Measurements from ENCODE around the gene PHLPP1.
"Not testable (repeated sequence)": the region's sequence is repeated elsewhere in the genome, so short reads cannot be mapped to it uniquely, and the experiment has no call there.

PHLPP1 gene

DNA sequence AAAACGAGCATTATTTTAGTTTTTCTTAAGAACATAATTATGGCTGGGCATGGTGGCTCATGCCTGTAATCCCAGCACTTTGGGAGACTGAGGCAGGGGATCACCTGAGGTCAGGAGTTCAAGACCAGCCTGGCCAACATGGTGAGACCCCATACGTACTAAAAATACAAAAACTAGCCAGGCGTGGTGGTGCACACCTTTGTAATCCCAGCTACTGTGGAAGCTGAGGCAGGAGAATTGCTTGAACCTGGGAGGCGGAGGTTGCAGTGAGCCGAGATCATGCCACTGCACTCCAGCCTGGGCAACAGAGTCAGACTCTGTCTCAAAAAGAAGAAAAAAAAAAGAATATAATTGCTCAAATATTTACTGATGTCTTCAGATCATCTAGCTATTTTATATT is 25.3 kb downstream of the PHLPP1 start:
- H3K9me3 Mint-ChIP-seq; intact Hi-C loops (cut with micrococcal nuclease); H3K27ac Mint-ChIP-seq; H3K27me3 Mint-ChIP-seq; H3K4me3 Mint-ChIP-seq; H3K36me3 Mint-ChIP-seq (ENCODE audit: low read depth): not testable (repeated sequence)
- peaks cover 19% of the 10 kb centered on the region for H3K4me1 Mint-ChIP-seq (ENCODE audit: low read depth)

DNA sequence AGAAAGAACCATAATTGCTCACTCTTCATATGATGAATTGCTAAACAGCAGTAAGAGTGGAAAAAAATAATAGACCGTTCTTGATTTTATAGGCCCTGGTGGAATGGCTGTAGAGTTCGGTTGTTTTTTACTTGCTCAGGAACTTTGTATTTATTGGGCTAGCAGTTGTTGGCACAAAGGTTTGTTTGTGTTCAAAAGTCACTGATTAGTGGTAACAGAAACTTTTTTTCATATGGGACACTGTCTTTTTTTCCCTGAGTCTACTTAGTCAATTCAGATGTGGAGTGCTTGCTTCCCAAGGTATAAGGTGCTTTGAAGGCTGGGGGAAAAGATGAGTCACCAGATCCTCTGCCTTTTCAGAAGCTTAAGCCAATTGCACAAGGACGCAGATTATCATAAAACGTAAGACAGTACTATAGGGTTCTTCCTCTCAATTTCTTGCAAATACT is 25.8 kb downstream of the PHLPP1 start:
- H3K27ac Mint-ChIP-seq, result no peak overlapping the region
- peaks cover 19% of the 10 kb centered on the region for H3K4me1 Mint-ChIP-seq (ENCODE audit: low read depth)
- intact Hi-C loops (cut with micrococcal nuclease), result no loop called here
- no peaks in the 10 kb centered on the region for H3K27me3 Mint-ChIP-seq
- H3K36me3 Mint-ChIP-seq (ENCODE audit: low read depth), result no peaks in the 10 kb centered on the region
- no peaks in the 10 kb centered on the region for H3K9me3 Mint-ChIP-seq
- H3K4me3 Mint-ChIP-seq, result no peak overlapping the region

DNA sequence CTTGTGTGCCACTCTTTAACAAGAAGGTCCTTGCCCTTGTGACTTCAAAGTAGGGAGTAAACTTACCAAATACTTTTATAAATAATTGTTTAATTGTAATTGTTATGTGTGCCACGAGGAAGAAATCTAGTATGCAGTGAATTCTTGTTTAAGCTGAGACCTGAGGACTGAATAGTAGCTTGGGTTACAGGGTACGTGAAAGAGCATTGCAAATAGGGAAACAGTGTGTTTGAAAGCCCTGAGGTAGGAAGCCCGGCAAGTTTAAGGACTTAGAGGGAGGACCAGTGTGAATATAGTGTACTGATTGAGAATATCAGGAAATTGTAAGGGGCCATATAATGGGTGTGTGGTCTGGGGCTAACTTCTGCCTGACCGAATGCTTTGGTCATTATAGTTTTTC is 26.2 kb downstream of the PHLPP1 start:
- H3K27me3 Mint-ChIP-seq, result no peaks in the 10 kb centered on the region
- H3K4me3 Mint-ChIP-seq, result no peak overlapping the region
- intact Hi-C loops (cut with micrococcal nuclease), result no loop called here
- H3K27ac Mint-ChIP-seq, result no peak overlapping the region
- H3K4me1 Mint-ChIP-seq (ENCODE audit: low read depth), result peaks cover 19% of the 10 kb centered on the region
- H3K36me3 Mint-ChIP-seq (ENCODE audit: low read depth), result no peaks in the 10 kb centered on the region
- no peaks in the 10 kb centered on the region for H3K9me3 Mint-ChIP-seq

GRCh38 chr18:62744076-62744968 is 29.0 kb downstream of the PHLPP1 start:
- H3K27ac Mint-ChIP-seq, result no peak overlapping the region
- intact Hi-C loops (cut with micrococcal nuclease), result no loop called here

DNA sequence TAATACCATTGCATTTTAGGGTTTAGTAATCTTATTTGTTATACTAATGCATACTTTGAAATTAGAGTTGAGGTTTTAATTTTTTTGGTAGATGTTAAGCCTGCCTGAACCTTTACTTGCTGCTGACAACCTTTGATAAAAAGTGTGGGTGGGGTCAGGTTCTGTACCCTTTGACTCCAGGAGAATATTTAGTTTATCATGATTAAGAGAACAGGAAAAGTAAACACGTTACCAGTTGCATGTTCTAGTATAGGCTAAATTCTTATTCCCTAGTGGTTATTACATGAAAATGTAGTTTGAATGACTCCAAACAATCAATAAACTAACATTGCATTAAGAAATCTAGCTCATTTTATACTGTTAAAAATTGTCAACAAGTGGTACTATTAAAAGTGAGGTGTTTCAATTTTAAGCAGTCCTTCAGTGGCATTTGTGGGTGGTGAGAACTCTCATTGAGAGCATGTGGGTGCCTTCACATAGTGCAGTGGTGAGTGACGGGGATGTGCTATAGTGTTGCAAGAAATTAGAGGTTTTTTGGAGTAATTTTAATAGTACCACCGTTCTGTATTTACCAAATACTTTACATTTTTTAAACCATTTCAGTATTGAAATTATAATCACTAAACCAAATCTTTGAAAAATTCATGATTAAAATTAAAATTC is 29.9 kb downstream of the PHLPP1 start:
- H3K27me3 Mint-ChIP-seq, result no peaks in the 10 kb centered on the region
- H3K4me1 Mint-ChIP-seq (ENCODE audit: low read depth), result peaks cover 19% of the 10 kb centered on the region
- no peak overlapping the region for H3K27ac Mint-ChIP-seq
- H3K36me3 Mint-ChIP-seq (ENCODE audit: low read depth), result no peaks in the 10 kb centered on the region
- no peak overlapping the region for H3K4me3 Mint-ChIP-seq
- no peaks in the 10 kb centered on the region for H3K9me3 Mint-ChIP-seq
- intact Hi-C loops (cut with micrococcal nuclease), result no loop called here

More at GRCh38 chr18:62744076-62744968, 29.0 kb downstream of the PHLPP1 start:
- Mint-ChIP-seq H3K27me3 (no peaks in the 10 kb centered on the region), H3K4me1 (ENCODE audit: low read depth) (peaks cover 19% of the 10 kb centered on the region), H3K36me3 (ENCODE audit: low read depth) (no peaks in the 10 kb centered on the region), H3K9me3 (no peaks in the 10 kb centered on the region), H3K4me3 (no peak overlapping the region)

DNA sequence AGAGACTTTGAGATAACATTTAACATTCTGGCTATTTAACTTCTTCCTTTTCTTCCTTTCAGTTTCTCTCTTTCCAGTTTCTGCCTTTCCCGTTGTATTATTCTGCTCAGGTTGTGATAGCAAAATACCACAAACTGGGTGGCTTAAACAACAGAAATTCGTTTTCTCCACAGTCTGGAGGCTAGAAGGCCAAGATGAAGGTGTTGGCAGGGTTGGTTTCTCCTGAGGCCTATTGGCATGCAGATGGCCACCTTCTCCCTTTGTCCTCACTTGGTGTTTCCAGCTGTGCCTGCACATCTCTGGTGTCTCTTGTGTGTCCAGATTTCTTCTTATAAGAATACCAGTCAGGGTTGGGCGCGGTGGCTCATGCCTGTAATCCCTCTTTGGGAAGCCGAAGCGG is 34.0 kb downstream of the PHLPP1 start:
- no peaks in the 10 kb centered on the region for H3K9me3 Mint-ChIP-seq
- H3K4me1 Mint-ChIP-seq (ENCODE audit: low read depth), result peaks cover 8% of the 10 kb centered on the region
- intact Hi-C loops (cut with micrococcal nuclease), result no loop called here
- no peaks in the 10 kb centered on the region for H3K27me3 Mint-ChIP-seq
- no peak overlapping the region for H3K27ac Mint-ChIP-seq
- no peaks in the 10 kb centered on the region for H3K36me3 Mint-ChIP-seq (ENCODE audit: low read depth)
- H3K4me3 Mint-ChIP-seq, result no peak overlapping the region

GRCh38 chr18:62751341-62751821 is 36.0 kb downstream of the PHLPP1 start:
- intact Hi-C loops (cut with micrococcal nuclease), result no loop called here
- H3K9me3 Mint-ChIP-seq, result no peaks in the 10 kb centered on the region
- H3K4me1 Mint-ChIP-seq (ENCODE audit: low read depth), result peaks cover 6% of the 10 kb centered on the region
- no peaks in the 10 kb centered on the region for H3K36me3 Mint-ChIP-seq (ENCODE audit: low read depth)
- no peaks in the 10 kb centered on the region for H3K27me3 Mint-ChIP-seq
- no peak overlapping the region for H3K27ac Mint-ChIP-seq
- H3K4me3 Mint-ChIP-seq, result no peak overlapping the region

- Mint-ChIP-seq H3K27me3 (no peaks in the 10 kb centered on the region), H3K4me1 (ENCODE audit: low read depth) (peaks cover 6% of the 10 kb centered on the region), H3K4me3 (no peak overlapping the region), H3K27ac (no peak overlapping the region), H3K9me3 (no peaks in the 10 kb centered on the region), H3K36me3 (ENCODE audit: low read depth) (no peaks in the 10 kb centered on the region)
- intact Hi-C loops (cut with micrococcal nuclease), result no loop called here
Observed at GRCh38 chr18:62751977-62752376, 36.6 kb downstream of the PHLPP1 start.

- no peak overlapping the region for H3K4me3 Mint-ChIP-seq
- no peaks in the 10 kb centered on the region for H3K9me3 Mint-ChIP-seq
- H3K4me1 Mint-ChIP-seq (ENCODE audit: low read depth), result peaks cover 6% of the 10 kb centered on the region
- H3K36me3 Mint-ChIP-seq (ENCODE audit: low read depth), result no peaks in the 10 kb centered on the region
- intact Hi-C loops (cut with micrococcal nuclease), result no loop called here
- no peak overlapping the region for H3K27ac Mint-ChIP-seq
- H3K27me3 Mint-ChIP-seq, result no peaks in the 10 kb centered on the region
Observed at GRCh38 chr18:62754026-62754425, 38.7 kb downstream of the PHLPP1 start.

GRCh38 chr18:62755454-62755853 is 40.1 kb downstream of the PHLPP1 start:
- Mint-ChIP-seq H3K36me3 (ENCODE audit: low read depth) (no peaks in the 10 kb centered on the region), H3K9me3 (no peaks in the 10 kb centered on the region), H3K27ac (no peak overlapping the region), H3K4me1 (ENCODE audit: low read depth) (peaks cover 6% of the 10 kb centered on the region), H3K4me3 (no peak overlapping the region), H3K27me3 (no peaks in the 10 kb centered on the region)
- intact Hi-C loops (cut with micrococcal nuclease), result no loop called here

DNA sequence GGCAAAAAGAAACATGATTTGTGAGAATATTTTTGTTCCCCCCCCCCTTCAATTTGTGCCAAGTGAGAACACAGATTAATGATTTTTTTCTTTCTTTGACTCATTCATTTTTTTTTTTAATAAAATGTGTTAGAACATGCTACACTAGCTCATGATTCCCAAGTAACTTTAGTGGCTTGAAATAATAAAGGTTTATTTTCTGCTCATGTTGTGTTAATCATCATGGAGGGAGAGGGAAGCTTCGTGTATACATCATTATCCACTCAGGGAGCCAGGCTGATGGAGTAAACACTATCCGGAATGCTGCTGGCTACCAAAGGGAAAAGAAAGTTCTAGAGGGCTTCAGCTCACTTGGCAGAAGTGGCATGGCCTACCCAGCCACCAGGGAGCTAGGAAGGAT is 40.6 kb downstream of the PHLPP1 start:
- Mint-ChIP-seq H3K4me3 (no peak overlapping the region), H3K36me3 (ENCODE audit: low read depth) (no peaks in the 10 kb centered on the region), H3K27me3 (no peaks in the 10 kb centered on the region), H3K9me3 (no peaks in the 10 kb centered on the region), H3K4me1 (ENCODE audit: low read depth) (peaks cover 6% of the 10 kb centered on the region), H3K27ac (no peak overlapping the region)
- intact Hi-C loops (cut with micrococcal nuclease), result no loop called here

- no peaks in the 10 kb centered on the region for H3K36me3 Mint-ChIP-seq (ENCODE audit: low read depth)
- intact Hi-C loops (cut with micrococcal nuclease), result no loop called here
- no peaks in the 10 kb centered on the region for H3K9me3 Mint-ChIP-seq
- H3K27ac Mint-ChIP-seq, result no peak overlapping the region
- no peaks in the 10 kb centered on the region for H3K4me1 Mint-ChIP-seq (ENCODE audit: low read depth)
- H3K27me3 Mint-ChIP-seq, result no peaks in the 10 kb centered on the region
- no peak overlapping the region for H3K4me3 Mint-ChIP-seq
Observed at GRCh38 chr18:62757399-62758010, 42.2 kb downstream of the PHLPP1 start.

GRCh38 chr18:62758591-62758990 is 43.2 kb downstream of the PHLPP1 start:
- Mint-ChIP-seq H3K9me3 (no peaks in the 10 kb centered on the region), H3K27me3 (no peaks in the 10 kb centered on the region), H3K4me3 (no peak overlapping the region), H3K36me3 (ENCODE audit: low read depth) (no peaks in the 10 kb centered on the region), H3K4me1 (ENCODE audit: low read depth) (no peaks in the 10 kb centered on the region), H3K27ac (no peak overlapping the region)
- intact Hi-C loops (cut with micrococcal nuclease), result no loop called here

- H3K27ac Mint-ChIP-seq, result no peak overlapping the region
- H3K27me3 Mint-ChIP-seq, result no peaks in the 10 kb centered on the region
- no peaks in the 10 kb centered on the region for H3K9me3 Mint-ChIP-seq
- H3K4me1 Mint-ChIP-seq (ENCODE audit: low read depth), result no peaks in the 10 kb centered on the region
- H3K4me3 Mint-ChIP-seq, result no peak overlapping the region
- intact Hi-C loops (cut with micrococcal nuclease), result no loop called here
- H3K36me3 Mint-ChIP-seq (ENCODE audit: low read depth), result no peaks in the 10 kb centered on the region
Observed at GRCh38 chr18:62759704-62760402, 44.5 kb downstream of the PHLPP1 start.

Data from dendritic cell treated with granulocyte-macrophage colony-stimulating factor and Interleukin-4, amounts not matched to agents 40 ng/mL and 50 ng/mL, for 4 days (primary cell).